OCI-LY7 (cell line): ENCODE measurements around the gene AMHR2. TPM values are rescaled to one million over a fixed set of nuclear protein-coding genes. Genes with fewer than 3 reads are reported as not detected.

Source experiments
- BruUV-seq: library from RNA; stranded (reverse); fragments of 400-500 nt; replicated peaks from 2 replicates; lab custom pipeline; 2021; lab: Mats Ljungman, UMichigan
- CTCF ChIA-PET: fragments of 300-600 bp; sonication (Branson Sonifier 250); formaldehyde crosslinking; loops from one replicate; lab custom pipeline; 2022; ENCODE audit warnings: antibody characterized with exemption; ENCODE audit not compliant: unreplicated experiment; lab: Charles Lee
- POLR2A ChIA-PET: fragments of 300-600 bp; sonication (Branson Sonifier 250); formaldehyde crosslinking; loops from one replicate; lab custom pipeline; 2022; ENCODE audit warnings: antibody characterized with exemption; lab: Charles Lee
- DNase-seq: peaks from one replicate; pipeline ENCODE4 v3.0.0-alpha.2; 2015; ENCODE audit warnings: low spot score
- H2AFZ ChIP-seq: fragments of 200-600 bp; sonication (generic), shearing (Covaris generic); 2 replicates; pipeline ENCODE4 v1.6.1; 2014; ENCODE audit warnings: mild to moderate bottlenecking, antibody characterized with exemption, low read length, moderate library complexity
- H3K27ac ChIP-seq: fragments of 200-600 bp; sonication (generic); 2 replicates; pipeline ENCODE4 v1.5.1; 2014; ENCODE audit warnings: mixed run types, low read depth, mild to moderate bottlenecking, moderate library complexity, low read length, inconsistent platforms; ENCODE audit not compliant: poor library complexity, severe bottlenecking
- H3K36me3 ChIP-seq: fragments of 200-600 bp; sonication (generic); 2 replicates; pipeline ENCODE4 v1.6.1; 2014; ENCODE audit warnings: mild to moderate bottlenecking, antibody characterized with exemption, low read length, moderate library complexity, mixed read lengths; ENCODE audit not compliant: insufficient read depth
- H3K4me1 ChIP-seq: fragments of 200-600 bp; sonication (generic); 2 replicates; pipeline ENCODE4 v1.5.1; 2014; ENCODE audit warnings: mild to moderate bottlenecking, low read length; ENCODE audit not compliant: insufficient read depth, poor library complexity, severe bottlenecking
- H3K4me2 ChIP-seq: fragments of 200-600 bp; sonication (generic); 2 replicates; pipeline ENCODE4 v1.6.1; 2014; ENCODE audit warnings: mild to moderate bottlenecking, low read length
- H3K4me3 ChIP-seq: fragments of 200-600 bp; sonication (generic); 2 replicates; pipeline ENCODE4 v1.5.1; 2014; ENCODE audit warnings: mild to moderate bottlenecking, low read depth, low read length; ENCODE audit not compliant: poor library complexity, severe bottlenecking
- H3K79me2 ChIP-seq: fragments of 200-600 bp; sonication (generic); 2 replicates; pipeline ENCODE4 v1.6.1; 2016; ENCODE audit warnings: low read depth, mild to moderate bottlenecking, low read length, moderate library complexity, mixed read lengths; ENCODE audit not compliant: insufficient read depth
- H3K9me2 ChIP-seq: fragments of 200-600 bp; sonication (generic); 2 replicates; pipeline ENCODE4 v1.6.1; 2016; ENCODE audit warnings: mild to moderate bottlenecking, low read length, mixed read lengths; ENCODE audit not compliant: insufficient read depth
- H3K9me3 ChIP-seq: fragments of 200-600 bp; sonication (generic); 2 replicates; pipeline ENCODE4 v1.6.1; 2014; ENCODE audit warnings: mild to moderate bottlenecking, mixed run types, low read length, mixed read lengths
- H4K20me1 ChIP-seq: fragments of 200-600 bp; sonication (generic); 2 replicates; pipeline ENCODE4 v1.6.1; 2014; ENCODE audit warnings: mild to moderate bottlenecking, antibody characterized with exemption, low read length, moderate library complexity, mixed read lengths; ENCODE audit not compliant: insufficient read depth
- EZH2phosphoT487 ChIP-seq: fragments of 200-600 bp; sonication (generic); IDR thresholded peaks from 2 replicates; pipeline ENCODE4 v1.6.1; 2018; ENCODE audit warnings: low read depth, borderline replicate concordance, mild to moderate bottlenecking, mixed run types, antibody characterized with exemption, low read length, moderate library complexity, mixed read lengths
- intact Hi-C: fragments of 100-400 bp; cut with micrococcal nuclease; formaldehyde crosslinking; loops from one replicate; pipeline ENCODE4 v1.10.0; 2022; ENCODE audit not compliant: unreplicated experiment
- total RNA-seq, 2 experiments: library from RNA; depleted of rRNA in 1 of 2; stranded (reverse); fragments of >200 nt in 1 of 2; shearing (Covaris generic) in 1 of 2; gene quantifications; 2 replicates each; pipeline ENCODE4 v1.2.3, GENCODE V29; 2014 to 2022
- TF ChIP-seq, protein P1 (sequence below): fragments of 200-600 bp; sonication (generic); conservative IDR thresholded peaks from 2 replicates; pipeline ENCODE4 v1.5.1; 2014; ENCODE audit warnings: mild to moderate bottlenecking, antibody characterized with exemption, low read length, moderate library complexity, mixed read lengths

The AMHR2 gene
- total RNA-seq, 2 experiments from 2014 or later, result not detected

DNA sequence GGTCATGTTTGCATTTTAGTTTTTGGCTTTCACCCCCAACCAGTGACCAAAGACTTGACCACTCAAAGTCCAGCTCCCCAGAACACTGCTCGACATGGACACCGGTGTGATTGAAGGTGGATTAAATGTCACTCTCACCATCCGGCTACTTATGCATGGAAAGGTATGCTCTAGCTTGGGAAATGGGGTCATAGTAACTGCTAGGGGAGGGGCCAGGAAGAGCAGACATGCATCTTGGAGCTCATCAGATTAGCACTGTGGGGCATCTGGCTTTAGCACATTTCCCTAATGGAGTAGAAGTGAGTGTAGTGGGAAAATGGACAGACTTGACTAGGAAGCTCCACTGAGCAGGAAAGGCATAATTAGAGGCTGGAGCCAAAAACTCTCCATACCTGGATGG lies 31.1 kb downstream of the AMHR2 start:
- ChIA-PET CTCF (interaction anchor here (0.9 kb wide), 1 partner anchor 22 kb away, joined by 3 read pairs; no protein-coding TSS in a partner anchor), POLR2A (interaction anchor here (0.7 to 1.0 kb wide), 2 partner anchors 9 to 133 kb away, joined by 3 read pairs; partner anchors contain the start of gene AAAS)
- Histone ChIP-seq H2AFZ (no peak overlapping the region), H3K4me1 (peaks cover 19% of the 10 kb centered on the region), H3K36me3 (peaks cover 74% of the 10 kb centered on the region), H4K20me1 (peaks cover 37% of the 10 kb centered on the region), H3K27ac (no peak overlapping the region), H3K4me2 (peak overlapping the region; percentile 98), H3K9me3 (no peaks in the 10 kb centered on the region), H3K9me2 (no peaks in the 10 kb centered on the region), H3K4me3 (peak overlapping the region; percentile 96), H3K79me2 (peaks cover 73% of the 10 kb centered on the region)
- intact Hi-C loops, result no loop called here
- no peak for TF ChIP-seq EZH2phosphoT487
- TF ChIP-seq, protein P1, sequence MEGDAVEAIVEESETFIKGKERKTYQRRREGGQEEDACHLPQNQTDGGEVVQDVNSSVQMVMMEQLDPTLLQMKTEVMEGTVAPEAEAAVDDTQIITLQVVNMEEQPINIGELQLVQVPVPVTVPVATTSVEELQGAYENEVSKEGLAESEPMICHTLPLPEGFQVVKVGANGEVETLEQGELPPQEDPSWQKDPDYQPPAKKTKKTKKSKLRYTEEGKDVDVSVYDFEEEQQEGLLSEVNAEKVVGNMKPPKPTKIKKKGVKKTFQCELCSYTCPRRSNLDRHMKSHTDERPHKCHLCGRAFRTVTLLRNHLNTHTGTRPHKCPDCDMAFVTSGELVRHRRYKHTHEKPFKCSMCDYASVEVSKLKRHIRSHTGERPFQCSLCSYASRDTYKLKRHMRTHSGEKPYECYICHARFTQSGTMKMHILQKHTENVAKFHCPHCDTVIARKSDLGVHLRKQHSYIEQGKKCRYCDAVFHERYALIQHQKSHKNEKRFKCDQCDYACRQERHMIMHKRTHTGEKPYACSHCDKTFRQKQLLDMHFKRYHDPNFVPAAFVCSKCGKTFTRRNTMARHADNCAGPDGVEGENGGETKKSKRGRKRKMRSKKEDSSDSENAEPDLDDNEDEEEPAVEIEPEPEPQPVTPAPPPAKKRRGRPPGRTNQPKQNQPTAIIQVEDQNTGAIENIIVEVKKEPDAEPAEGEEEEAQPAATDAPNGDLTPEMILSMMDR, result no peak
- DNase-seq, result no peak
- no TSS peak for BruUV-seq

DNA sequence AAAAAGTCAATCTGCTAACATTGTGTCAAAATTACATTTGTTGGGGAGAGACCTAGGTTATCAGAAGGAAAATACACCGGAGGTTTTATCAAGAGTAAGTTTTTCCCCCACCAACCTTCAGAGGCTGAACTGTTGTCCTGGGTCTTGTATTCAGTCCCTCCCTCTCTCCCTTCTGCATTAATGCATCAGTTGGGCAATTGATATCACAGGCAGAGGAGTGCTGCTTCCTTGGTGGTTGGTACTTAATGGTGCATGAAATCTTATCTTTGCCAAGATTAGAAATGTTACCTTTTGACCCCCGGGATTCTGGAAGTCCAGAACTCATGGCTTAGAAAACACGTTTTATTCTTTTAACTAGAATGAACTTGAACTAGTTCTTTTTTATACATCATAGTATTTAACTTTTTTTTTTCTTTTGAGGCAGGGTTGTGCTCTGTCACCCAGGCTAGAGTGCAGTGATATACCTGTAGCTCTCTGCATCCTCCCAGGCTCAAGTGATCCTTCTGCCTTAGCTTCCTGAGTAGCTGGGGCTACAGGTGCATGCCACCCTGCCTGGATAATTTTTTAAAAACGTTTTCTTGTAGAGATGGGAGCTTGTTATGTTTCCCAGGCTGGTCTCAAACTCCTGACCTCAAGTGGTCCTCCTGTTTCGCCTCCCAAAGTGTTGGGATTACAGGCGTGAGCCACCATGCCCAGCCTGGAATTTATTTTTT lies 33.2 kb downstream of the AMHR2 start:
- no peak overlapping the region for H3K27ac ChIP-seq
- no peak for DNase-seq
- H3K9me3 ChIP-seq, result no peaks in the 10 kb centered on the region
- ChIA-PET POLR2A (no interaction called here), CTCF (no interaction called here)
- BruUV-seq, result no TSS peak
- H3K9me2 ChIP-seq, result no peaks in the 10 kb centered on the region
- no peak overlapping the region for H3K4me3 ChIP-seq
- peaks cover 19% of the 10 kb centered on the region for H3K4me1 ChIP-seq
- H3K79me2 ChIP-seq, result peaks cover 94% of the 10 kb centered on the region
- no peak overlapping the region for H3K4me2 ChIP-seq
- intact Hi-C loops, result no loop called here
- H3K36me3 ChIP-seq, result peaks cover 96% of the 10 kb centered on the region
- no peak overlapping the region for H2AFZ ChIP-seq
- peaks cover 55% of the 10 kb centered on the region for H4K20me1 ChIP-seq
- no peak for TF ChIP-seq EZH2phosphoT487
- TF ChIP-seq, protein P1, result no peak

DNA sequence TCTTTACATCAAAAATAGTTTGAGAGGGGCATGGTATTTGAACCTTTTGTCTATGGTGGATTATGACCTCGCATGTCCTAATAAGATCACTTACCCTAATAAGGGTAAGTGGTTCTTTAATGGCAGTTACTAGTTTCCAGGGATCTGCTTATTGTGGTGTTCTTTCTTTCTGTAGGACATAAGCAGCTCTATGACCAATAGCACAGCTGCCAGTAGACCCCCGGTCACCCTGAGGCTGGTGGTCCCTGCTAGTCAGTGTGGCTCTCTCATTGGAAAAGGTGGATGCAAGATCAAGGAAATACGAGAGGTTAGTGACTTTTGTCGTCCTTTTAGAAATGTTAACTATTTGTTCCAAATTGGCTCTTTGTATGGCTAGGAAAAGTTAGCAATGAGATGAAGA lies 35.4 kb downstream of the AMHR2 start:
- peaks cover 9% of the 10 kb centered on the region for H3K4me1 ChIP-seq
- peaks cover 62% of the 10 kb centered on the region for H4K20me1 ChIP-seq
- peaks cover 96% of the 10 kb centered on the region for H3K79me2 ChIP-seq
- no peak overlapping the region for H2AFZ ChIP-seq
- no peak overlapping the region for H3K4me2 ChIP-seq
- ChIA-PET POLR2A (interaction anchor here (0.9 kb wide), 1 partner anchor 14 kb away, joined by 3 read pairs; no protein-coding TSS in a partner anchor), CTCF (no interaction called here)
- no TSS peak for BruUV-seq
- H3K9me3 ChIP-seq, result no peaks in the 10 kb centered on the region
- no peak for TF ChIP-seq EZH2phosphoT487
- TF ChIP-seq, protein P1, result no peak
- no peaks in the 10 kb centered on the region for H3K9me2 ChIP-seq
- no peak for DNase-seq
- intact Hi-C loops, result no loop called here
- H3K4me3 ChIP-seq, result no peak overlapping the region
- no peak overlapping the region for H3K27ac ChIP-seq
- peaks cover 100% of the 10 kb centered on the region for H3K36me3 ChIP-seq
